GM19395 (cell line): ENCODE results near the gene ALDH1L1.

Source experiments
- ATAC-seq: cut with Tn5 transposase; IDR thresholded peaks from one replicate; pipeline ENCODE4 v1.9.1; 2021; ENCODE audit warnings: mild to moderate bottlenecking, moderate library complexity; ENCODE audit not compliant: unreplicated experiment

ALDH1L1 gene

GRCh38 chr3:126135406-126136076 is 44.8 kb downstream of the ALDH1L1 start:
- no peak for ATAC-seq

- ATAC-seq = no peak
Measured at GRCh38 chr3:126135071-126135405, 45.3 kb downstream of the ALDH1L1 start.

DNA sequence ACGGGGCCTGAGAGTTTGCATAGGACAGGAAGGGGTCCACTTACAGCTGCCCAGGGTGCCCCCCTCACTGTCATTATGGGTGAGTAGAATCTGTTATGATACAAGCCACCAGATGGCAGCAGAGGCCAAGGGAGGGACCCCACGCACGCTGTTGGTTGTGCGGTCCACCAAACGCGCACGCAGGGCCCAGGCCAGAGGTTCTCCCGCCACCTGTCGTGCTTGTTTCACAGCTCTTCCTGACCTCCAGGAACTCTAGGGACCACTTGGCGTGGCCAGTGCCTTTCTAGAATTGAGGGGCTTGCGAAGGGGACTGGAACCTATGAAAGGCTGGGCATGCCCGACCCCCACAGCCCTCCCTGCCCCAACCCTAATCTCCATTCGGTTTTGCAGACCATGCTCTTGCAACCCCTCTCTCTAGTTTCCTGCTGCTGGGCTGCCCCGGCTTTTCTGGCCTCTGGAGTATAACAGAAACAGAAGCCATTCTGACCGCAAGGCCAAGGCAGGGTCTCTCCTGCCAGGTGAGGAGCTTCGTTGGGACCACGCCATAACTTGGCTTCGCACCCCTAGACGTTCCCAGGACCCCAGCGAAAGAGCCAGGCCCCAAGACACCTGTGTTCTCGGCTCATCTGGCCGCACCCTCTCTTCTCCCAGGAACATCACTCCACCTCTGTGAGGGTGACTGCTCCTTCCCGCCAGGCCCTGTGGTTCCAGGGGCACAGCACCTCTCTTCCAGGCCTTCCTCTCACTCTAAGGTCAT is 46.0 kb downstream of the ALDH1L1 start:
- ATAC-seq = no peak

GRCh38 chr3:126133606-126134005 is 46.8 kb downstream of the ALDH1L1 start:
- no peak for ATAC-seq

- no peak for ATAC-seq
Measured at GRCh38 chr3:126132751-126133511, 47.5 kb downstream of the ALDH1L1 start.

- ATAC-seq = no peak
Measured at GRCh38 chr3:126131881-126132750, 48.3 kb downstream of the ALDH1L1 start.

DNA sequence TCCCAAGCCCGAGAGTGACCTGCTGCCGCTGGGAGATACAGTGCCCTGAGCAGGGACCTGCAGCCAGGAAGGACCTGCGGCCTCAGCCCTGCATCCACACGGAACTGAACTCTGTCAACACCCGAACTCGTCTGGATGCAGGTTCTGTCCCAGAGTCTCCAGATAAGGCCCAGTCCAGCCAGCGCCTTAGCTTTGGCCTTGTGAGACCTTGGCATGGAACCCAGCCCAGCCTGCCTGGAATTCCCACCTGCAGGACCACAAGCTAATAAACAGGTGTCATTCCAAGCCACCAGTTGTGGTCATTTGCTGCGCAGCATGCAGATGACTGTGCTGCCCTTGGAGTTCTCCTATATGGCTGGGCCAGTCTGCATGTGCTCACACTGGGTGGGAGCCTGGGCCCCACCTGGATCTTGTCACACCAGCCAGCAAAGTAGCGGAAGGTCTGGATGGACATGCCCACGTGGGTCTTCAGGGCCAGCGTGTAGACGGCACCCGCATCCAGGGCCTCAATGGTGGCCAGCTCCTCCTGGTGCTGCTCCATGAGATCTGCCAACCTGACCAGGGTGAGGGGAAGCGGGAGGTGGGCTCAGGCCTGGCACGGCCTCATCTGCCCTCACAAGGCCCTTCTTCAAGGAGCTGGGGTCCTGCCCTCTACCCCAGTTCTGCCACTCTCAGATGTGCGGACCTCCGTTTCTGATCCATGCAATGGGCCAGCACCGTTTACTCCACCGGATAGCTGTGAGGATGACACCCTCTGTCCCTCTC is 49.2 kb downstream of the ALDH1L1 start:
- ATAC-seq = no peak

DNA sequence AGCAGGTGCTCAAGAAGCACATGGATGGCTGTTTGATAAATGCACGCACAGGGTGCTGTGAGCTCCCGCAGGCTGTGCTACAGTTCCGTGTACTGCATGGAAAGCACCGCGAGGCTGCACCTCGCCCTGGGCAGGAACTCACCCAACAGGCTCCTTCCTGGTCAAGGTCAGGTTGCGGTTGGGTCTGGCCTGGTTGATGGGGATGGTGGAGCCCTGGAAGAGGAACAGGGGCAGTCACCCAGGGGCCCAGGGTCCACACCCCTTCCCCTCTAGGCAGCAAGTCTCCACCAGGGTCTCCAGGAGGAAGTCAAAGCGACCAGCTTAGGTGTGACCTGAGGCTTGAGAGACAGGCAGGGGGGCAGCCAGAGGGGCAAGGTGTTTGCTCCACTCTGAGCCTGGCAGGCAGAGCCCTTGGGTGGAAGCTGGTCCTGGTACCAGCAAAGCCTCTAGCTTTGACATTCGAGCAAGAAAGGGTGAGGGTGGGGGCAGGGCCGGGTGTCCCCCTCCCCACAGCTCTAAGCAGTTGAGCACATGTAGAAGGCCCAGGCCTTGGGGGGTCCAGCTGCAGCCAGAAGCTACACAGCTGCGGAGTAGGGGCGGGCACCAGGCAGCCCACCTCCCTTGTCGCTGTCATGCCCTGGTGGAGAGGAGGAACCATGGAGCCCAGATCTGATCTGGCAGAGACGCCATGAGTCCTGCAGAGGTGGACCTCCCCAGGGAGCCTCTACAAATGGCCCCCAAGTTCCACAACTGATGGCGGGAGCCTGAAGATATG is 50.1 kb downstream of the ALDH1L1 start:
- ATAC-seq = no peak

DNA sequence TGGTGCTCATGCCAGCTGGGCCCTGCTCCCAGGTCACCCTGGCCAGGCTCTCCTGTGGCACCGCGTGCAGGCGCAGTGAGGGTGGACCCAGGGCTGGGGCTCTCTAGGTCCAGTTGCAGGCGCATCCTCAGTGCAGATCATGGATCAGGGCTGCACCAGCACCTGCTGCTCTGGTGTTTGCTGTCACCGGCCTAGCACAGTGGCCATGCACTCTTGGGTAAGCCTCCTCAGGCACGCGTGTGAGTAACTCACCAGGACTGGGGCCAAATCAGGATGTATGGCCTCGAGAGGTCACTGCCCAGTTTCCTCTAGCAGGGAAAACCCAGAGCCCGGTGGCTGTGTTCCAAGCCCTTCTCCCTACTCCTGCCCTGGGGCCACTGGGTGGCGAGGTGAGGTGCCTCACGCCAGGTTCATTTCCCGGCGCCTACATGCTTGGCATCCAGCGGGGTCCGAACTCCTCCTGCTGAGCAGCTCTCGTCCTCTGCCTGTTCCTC is 50.9 kb downstream of the ALDH1L1 start:
- ATAC-seq = no peak

DNA sequence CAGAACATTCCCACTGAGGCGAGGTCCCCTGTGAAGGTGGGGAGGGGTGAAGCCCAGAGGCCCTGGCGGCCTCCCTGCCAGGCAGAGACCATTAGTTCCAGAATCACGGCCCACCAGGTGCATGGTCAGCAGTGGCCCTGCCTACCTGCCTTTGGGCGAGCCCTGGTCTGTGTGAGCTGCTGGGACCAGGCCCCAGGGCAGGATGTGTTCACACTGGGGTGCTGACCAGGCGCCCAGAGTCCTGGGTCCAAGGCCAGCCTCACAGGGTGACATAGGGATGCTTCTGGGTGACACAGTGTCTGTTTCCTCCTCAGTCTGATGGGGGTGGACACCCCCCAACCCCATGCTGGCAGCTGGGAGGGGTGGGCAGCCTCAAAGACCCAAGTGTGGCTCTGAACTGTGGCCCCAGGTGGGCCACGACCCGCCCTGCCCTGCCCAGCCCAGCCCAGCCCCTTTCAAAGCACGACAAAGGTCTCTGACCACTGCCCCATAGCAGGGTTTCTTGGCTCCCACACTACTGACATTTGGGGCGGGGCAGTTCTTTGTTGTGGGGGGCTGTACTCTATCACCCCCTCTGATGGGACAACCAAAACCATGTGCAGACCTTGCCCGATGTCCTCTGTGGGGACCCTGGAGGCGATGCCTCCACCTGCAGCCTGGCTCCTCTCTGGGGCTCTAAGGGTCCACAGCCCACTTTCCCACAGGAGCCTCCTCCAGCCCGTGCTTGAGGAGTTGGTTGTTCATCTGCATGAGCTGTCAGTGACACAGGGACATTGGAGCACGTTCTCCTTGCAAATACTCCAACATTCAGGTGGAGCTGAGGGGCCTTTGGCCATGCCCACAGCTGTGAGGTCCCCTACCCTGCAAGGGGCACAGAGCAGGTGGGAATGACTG is 51.6 kb downstream of the ALDH1L1 start:
- ATAC-seq = no peak

DNA sequence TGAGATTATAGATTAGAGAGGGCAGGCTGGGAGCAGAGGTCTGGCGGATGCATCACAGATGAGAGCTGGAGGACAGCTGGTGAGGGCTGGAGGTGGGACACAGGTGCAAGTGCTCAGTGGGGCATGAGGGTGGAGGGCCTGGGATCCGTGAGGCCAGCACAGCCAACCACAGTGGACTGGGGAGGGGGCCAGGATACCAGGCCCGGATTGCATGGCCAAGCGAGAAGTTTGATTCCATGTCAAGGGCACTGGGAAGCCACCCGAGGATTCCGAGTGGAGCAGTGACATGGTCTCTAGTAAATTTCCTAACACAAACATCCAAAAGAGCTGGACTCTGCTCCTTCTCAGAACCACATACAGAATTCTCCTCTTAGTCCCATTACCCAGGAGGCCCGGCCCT is 52.5 kb downstream of the ALDH1L1 start:
- no peak for ATAC-seq

DNA sequence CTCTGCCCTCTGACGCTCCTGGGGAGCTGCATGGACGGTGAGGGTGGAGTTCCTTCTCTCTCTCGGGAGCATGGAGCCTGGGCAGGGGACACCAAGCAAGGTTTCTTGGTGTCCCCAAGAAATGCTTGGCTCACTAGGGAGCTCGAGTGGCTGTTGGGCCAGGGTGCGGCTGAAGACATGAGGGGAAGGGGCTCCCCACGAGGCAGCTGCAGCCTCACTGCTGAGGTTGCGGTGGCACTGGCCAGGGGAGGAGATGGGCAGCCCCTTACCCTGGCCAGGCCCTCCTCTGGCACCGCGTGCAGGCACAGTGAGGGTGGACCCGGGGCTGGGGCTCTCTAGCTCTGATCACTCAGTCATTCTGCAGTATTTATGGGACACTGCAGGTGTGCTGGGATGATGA is 52.9 kb downstream of the ALDH1L1 start:
- no peak for ATAC-seq

DNA sequence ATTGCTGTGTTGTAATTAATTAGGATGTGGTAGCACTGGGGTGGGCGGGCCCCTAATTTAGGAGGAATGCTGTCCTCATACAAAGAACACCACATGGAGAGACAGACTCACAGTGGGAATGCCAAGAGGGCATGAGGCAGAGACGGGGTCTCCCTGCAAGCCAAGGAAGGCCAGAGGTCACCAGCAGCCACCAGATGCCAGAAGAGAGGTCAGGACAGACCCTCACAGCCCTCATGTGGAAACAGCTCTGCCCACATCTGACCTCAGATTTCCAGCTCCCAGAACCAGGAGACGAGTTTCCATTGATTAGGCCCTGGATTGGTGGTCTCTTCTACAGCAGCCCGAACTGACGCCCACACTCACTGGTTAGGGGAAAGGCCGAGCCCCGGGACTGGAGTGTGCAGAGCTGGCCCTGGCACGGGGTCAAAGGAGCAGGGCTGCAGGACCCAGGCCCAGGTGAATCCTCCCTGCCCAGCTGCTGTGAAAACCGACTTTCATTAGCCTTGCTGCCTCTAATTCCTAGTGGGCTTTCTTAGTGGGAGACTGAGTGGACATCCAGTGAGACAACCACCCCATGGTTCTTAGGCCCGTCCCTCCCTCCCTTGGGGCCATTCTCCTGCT is 53.5 kb downstream of the ALDH1L1 start:
- no peak for ATAC-seq

DNA sequence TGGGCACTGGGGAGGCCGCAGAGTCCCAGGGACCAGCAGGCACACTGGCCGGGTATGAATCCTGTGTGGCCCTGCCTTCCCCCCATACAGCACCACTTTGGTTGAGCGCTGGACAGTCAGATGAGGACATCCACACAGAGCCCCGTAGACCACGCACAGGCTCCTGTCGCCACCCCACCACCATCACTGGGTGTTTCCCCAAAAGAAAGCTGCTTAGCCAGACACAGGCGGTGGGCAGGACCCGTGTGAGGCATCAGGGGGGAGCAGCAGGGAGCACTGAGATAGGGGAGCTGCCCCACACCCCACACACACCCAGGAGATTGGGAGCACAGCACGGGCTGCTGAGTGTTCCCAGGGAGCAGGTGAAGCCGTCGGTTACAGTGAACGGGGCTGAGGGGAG is 54.1 kb downstream of the ALDH1L1 start:
- no peak for ATAC-seq

DNA sequence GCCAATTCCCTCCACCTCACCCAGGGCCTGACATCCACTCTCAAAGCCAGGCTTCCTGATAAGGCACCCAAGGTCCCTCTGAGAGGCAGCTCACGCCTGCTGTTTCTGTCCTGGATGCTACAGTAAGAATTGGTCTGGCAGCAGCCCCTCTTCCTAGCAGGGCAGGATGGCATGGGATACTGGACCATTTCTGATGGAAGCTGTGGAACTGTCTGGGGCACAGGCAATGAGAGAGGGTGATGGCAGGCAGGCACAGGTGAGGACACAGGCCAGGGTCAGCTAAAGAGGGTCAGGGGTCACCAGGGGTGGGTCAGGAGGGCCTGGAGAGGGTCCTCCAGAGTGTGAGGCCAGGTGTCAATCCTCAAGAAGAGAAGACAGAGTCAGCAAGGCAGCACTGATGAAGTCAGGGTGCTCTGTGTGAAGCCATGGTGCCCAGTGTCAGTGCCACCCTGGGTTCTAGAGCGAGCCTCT is 54.6 kb downstream of the ALDH1L1 start:
- no peak for ATAC-seq

- no peak for ATAC-seq
Measured at GRCh38 chr3:126125341-126125740, 55.0 kb downstream of the ALDH1L1 start.

- ATAC-seq = no peak
Measured at GRCh38 chr3:126124896-126125295, 55.5 kb downstream of the ALDH1L1 start.
